Adrenal gland (tissue), 5 donors: Measurements from ENCODE around the gene IRF8.

Experiments used
- CTCF ChIP-seq, 6 experiments: fragments of 450-650 bp in 4 of 6; fragments of 200-600 bp in 2 of 6; sonication (generic) in 1 of 6; IDR thresholded peaks; 1 replicate in 5 of 6; 2 replicates in 1 of 6; pipeline versions ENCODE4 v1.5.1 to v1.8.0; 2016 to 2021; ENCODE audit warnings: antibody characterized with exemption in 6 of 6, mild to moderate bottlenecking in 2 of 6, moderate library complexity in 1 of 6
- POLR2A ChIP-seq, 2 donors: fragments of 450-650 bp; IDR thresholded peaks; one replicate each; pipeline ENCODE4 v1.6.1; 2017; ENCODE audit warnings: antibody characterized with exemption in 2 of 2, mild to moderate bottlenecking in 2 of 2, moderate library complexity in 1 of 2
- donor health status: DM: no; HTN: no; CAD: no.

GRCh38 chr16:85906349-85906748 is 7.4 kb downstream of the IRF8 start:
- TF ChIP-seq CTCF (IDR thresholded peaks at IDR 0.05) (no peak), POLR2A (IDR thresholded peaks at IDR 0.05) (no peak)
